Measurements from ENCODE around the gene PDE11A. TPM values are rescaled to one million over a fixed set of nuclear protein-coding genes. Genes with fewer than 3 reads are reported as not detected.

Gene PDE11A
- total and polyA plus RNA-seq, 8 donors: 0.28 to 5.0 (median 1.7) TPM

DNA sequence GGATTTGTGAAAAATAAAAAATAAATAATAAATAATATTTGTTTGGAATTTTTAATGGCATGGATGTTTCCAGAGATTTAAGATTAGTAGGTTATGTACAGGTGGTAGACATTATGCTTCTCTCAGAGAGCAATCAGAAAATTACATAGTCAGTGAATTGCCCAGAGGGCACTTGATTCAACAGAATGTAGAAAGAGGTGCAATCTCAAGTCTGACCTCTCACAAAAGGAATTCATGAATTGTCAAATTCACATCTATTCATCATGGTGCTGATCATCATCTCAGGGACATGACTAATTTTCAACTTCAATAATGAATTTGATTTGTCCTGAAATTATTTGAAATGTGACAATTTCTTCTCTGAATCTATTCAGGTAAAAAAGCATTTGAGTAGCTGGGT is 172.5 kb downstream of the PDE11A start:
- DNase-seq: no peak
- H3K27ac ChIP-seq: no peak overlapping the region

DNA sequence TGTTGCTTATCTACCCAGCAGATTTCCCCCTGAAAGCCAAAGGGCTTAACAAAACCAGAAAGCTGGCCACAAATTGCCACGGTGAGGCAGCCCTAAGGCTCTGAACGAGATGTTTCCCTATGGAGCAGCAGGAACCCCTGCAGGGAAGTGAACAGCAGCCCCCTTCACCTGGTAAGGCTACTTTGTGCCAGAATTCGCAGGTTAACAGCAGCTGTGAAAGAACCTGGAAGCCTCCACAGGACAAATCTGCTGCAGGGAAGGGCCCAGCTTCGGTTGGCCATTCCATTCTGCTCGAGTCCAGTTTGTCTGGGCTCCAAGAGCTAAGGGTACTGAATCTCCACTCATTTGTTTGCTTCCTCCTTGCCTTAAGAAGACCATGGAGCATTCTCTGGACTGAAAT is 175.3 kb downstream of the PDE11A start:
- intact Hi-C loops (cut with DNase I): loop anchor here in 1 of 3 donors (2.0 kb wide), 1 partner anchor 30 kb away; no protein-coding TSS in a partner anchor
- no peaks in the 10 kb centered on the region for H3K36me3 ChIP-seq
- H3K27ac ChIP-seq: no peak overlapping the region
- FAIRE-seq: no peak
- DNase-seq: no peak
- no peaks in the 10 kb centered on the region for H3K27me3 ChIP-seq
- H3K9me3 ChIP-seq: no peaks in the 10 kb centered on the region
- no peak overlapping the region for H3K4me3 ChIP-seq
- 79 to 85% methylated on average over 5 of the region's 5 CpGs for WGBS, 2 donors
- TF ChIP-seq, protein P1, sequence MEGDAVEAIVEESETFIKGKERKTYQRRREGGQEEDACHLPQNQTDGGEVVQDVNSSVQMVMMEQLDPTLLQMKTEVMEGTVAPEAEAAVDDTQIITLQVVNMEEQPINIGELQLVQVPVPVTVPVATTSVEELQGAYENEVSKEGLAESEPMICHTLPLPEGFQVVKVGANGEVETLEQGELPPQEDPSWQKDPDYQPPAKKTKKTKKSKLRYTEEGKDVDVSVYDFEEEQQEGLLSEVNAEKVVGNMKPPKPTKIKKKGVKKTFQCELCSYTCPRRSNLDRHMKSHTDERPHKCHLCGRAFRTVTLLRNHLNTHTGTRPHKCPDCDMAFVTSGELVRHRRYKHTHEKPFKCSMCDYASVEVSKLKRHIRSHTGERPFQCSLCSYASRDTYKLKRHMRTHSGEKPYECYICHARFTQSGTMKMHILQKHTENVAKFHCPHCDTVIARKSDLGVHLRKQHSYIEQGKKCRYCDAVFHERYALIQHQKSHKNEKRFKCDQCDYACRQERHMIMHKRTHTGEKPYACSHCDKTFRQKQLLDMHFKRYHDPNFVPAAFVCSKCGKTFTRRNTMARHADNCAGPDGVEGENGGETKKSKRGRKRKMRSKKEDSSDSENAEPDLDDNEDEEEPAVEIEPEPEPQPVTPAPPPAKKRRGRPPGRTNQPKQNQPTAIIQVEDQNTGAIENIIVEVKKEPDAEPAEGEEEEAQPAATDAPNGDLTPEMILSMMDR (IDR thresholded peaks at IDR 0.05): no peak
- no peak for ATAC-seq
- H3K4me1 ChIP-seq: no peaks in the 10 kb centered on the region

More for the DNA sequence above, 172.5 kb downstream of the PDE11A start:
- Histone ChIP-seq H3K27me3 (no peaks in the 10 kb centered on the region), H3K4me3 (no peak overlapping the region), H3K4me1 (no peaks in the 10 kb centered on the region), H3K36me3 (no peaks in the 10 kb centered on the region), H3K9me3 (no peaks in the 10 kb centered on the region)
- TF ChIP-seq, protein P1 (IDR thresholded peaks at IDR 0.05): no peak
- FAIRE-seq (no peak), ATAC-seq (no peak)
- intact Hi-C loops (cut with DNase I): no loop called here

DNA sequence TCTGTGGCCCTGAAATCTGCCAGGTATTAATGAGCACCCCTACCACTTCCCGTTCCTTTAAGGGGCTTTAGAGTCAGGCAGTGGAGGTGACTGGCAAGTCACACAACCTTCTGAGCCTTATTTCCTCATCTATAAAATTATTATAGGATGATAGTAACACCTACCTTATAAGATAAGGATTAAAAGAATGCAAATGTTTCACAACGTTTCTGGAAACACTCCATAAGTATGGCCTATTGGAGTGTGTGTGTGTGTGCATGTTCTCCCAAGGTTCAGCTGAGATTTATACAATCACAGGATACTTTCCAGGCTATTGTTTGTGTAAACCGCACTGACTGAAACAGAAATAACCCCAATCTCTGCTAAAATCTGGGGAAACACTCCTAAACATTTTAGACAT is 176.0 kb downstream of the PDE11A start:
- 60 to 62% methylated on average over 3 of the region's 3 CpGs for WGBS, 2 donors
- TF ChIP-seq, protein P1 (IDR thresholded peaks at IDR 0.05): no peak
- no peaks in the 10 kb centered on the region for H3K27me3 ChIP-seq

DNA sequence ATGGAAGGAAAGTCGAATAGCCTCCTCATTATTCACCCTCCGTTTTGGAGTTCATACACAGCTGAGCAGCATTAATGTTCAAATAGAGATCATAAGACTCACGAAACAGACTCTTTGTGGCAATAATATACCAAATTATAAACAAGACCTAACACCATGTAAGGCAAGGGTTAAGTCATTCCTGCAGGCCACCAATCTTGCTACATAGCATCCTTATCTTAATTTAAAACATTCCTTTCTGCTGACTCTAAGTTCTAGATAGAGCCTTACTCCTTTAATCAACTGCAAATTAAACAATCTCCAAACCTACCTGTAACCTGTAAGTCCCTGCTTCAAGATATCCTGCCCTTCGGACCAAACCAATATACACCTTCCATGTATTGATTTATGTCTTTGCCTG is 178.0 kb downstream of the PDE11A start:
- FAIRE-seq (no peak), DNase-seq (no peak), ATAC-seq (peak in 1 of 4 donors; percentile 54)
- no peaks in the 10 kb centered on the region for H3K4me1 ChIP-seq
- intact Hi-C loops (cut with DNase I): no loop called here
- no peak overlapping the region for H3K27ac ChIP-seq
- WGBS, 2 donors: 71% methylated on average over 4 of the region's 4 CpGs
- TF ChIP-seq, protein P1 (IDR thresholded peaks at IDR 0.05): no peak
- no peaks in the 10 kb centered on the region for H3K27me3 ChIP-seq
- no peaks in the 10 kb centered on the region for H3K36me3 ChIP-seq
- H3K4me3 ChIP-seq: no peak overlapping the region
- H3K9me3 ChIP-seq: no peaks in the 10 kb centered on the region

More for the DNA sequence above, 176.0 kb downstream of the PDE11A start:
- H3K36me3 ChIP-seq: no peaks in the 10 kb centered on the region
- intact Hi-C loops (cut with DNase I): loop anchor here in 1 of 3 donors (2.0 kb wide), 1 partner anchor 30 kb away; no protein-coding TSS in a partner anchor
- DNase-seq: no peak
- no peak for FAIRE-seq
- H3K4me1 ChIP-seq: no peaks in the 10 kb centered on the region
- no peak overlapping the region for H3K4me3 ChIP-seq
- no peaks in the 10 kb centered on the region for H3K9me3 ChIP-seq
- no peak overlapping the region for H3K27ac ChIP-seq
- no peak for ATAC-seq

DNA sequence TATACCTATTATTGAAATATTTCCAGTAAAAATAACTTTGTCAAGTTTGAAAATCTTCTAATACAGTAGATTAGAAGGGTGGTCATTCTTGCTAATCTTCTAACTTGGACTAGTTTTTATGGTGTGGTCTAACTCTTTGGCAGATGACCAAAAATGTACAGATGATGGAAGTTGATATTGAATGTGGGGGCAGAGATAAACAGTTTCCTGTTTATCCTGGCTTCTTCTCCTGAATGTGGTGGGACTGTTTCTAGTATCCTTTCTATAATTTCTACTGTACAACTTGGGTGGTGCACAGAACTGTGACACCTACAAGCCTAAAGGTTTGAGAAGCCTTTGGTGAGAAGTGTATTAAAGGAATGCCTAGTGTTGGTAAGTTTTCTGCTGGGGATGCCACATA is 178.7 kb downstream of the PDE11A start:
- ATAC-seq: no peak
- FAIRE-seq: no peak
- Histone ChIP-seq H3K4me1 (no peaks in the 10 kb centered on the region), H3K27ac (no peak overlapping the region), H3K9me3 (no peaks in the 10 kb centered on the region), H3K36me3 (no peaks in the 10 kb centered on the region), H3K4me3 (no peak overlapping the region), H3K27me3 (no peaks in the 10 kb centered on the region)
- TF ChIP-seq, protein P1 (IDR thresholded peaks at IDR 0.05): no peak
- intact Hi-C loops (cut with DNase I): no loop called here
- no peak for DNase-seq

Data from pancreas (tissue), 10 donors.